Measurements from ENCODE around the gene NT5DC2.

DNA sequence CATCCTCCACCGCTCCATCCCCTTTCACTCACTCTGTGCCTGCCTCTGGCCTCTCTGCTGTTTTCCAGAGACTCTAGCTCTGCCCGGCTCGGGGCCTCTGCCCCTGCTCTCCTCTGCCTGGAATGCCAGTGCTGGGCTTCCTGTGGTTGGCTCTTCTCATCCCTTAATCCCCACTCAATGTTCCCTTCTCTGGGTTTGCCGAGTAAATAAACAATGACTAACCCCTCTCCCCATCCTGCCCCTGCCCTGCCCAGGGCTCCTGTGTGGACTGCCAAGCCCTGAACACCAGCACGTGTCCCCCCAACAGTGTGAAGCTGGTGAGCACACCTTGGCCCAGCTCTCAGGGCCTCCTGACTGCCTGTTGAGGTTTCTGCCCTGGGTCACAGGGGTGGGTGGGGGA, 26.3 kb downstream of the NT5DC2 start:
- no peak for TF ChIP-seq POLR2A (IDR thresholded peaks at IDR 0.05)
- TF ChIP-seq, protein P1, sequence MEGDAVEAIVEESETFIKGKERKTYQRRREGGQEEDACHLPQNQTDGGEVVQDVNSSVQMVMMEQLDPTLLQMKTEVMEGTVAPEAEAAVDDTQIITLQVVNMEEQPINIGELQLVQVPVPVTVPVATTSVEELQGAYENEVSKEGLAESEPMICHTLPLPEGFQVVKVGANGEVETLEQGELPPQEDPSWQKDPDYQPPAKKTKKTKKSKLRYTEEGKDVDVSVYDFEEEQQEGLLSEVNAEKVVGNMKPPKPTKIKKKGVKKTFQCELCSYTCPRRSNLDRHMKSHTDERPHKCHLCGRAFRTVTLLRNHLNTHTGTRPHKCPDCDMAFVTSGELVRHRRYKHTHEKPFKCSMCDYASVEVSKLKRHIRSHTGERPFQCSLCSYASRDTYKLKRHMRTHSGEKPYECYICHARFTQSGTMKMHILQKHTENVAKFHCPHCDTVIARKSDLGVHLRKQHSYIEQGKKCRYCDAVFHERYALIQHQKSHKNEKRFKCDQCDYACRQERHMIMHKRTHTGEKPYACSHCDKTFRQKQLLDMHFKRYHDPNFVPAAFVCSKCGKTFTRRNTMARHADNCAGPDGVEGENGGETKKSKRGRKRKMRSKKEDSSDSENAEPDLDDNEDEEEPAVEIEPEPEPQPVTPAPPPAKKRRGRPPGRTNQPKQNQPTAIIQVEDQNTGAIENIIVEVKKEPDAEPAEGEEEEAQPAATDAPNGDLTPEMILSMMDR (IDR thresholded peaks at IDR 0.05) = no peak

Data from adrenal gland (tissue), 5 donors.